HepG2 (cell line): ENCODE results near the gene UNC5B. TPM values are rescaled to one million over a fixed set of nuclear protein-coding genes. Genes with fewer than 3 reads are reported as not detected.

ENCODE experiments used
- ATAC-seq: fragments of 200-7000 bp; cut with Tn5 transposase; 3 replicates; pipeline ENCODE4 v1.9.1; 2020; ENCODE audit warnings: mild to moderate bottlenecking, moderate library complexity
- BruUV-seq: library from RNA; stranded (reverse); fragments of 400-500 nt; replicated peaks from 2 replicates; lab custom pipeline; 2021; lab: Mats Ljungman, UMichigan
- CTCF ChIA-PET: fragments of 300-600 bp; formaldehyde crosslinking; extraction: SDS; loops from one replicate; lab custom pipeline; 2021; ENCODE audit warnings: low total read pairs, inconsistent platforms, low intra/inter-chr PET ratio; lab: Yijun Ruan, JAX
- POLR2A ChIA-PET: fragments of 350-600 bp; sonication (Branson Sonifier 250); formaldehyde crosslinking; loops from one replicate; lab custom pipeline; 2020; ENCODE audit warnings: antibody characterized with exemption, inconsistent platforms; lab: Yijun Ruan, JAX
- DNase-seq: peaks from one replicate; pipeline ENCODE4 v3.0.0-alpha.2; 2015; ENCODE audit warnings: low spot score
- FAIRE-seq: peaks from 3 replicates; lab custom pipeline; 2011; peaks lifted over from hg19 to GRCh38; lab: Jason Lieb, UNC
- H2AFZ ChIP-seq: one replicate; pipeline ENCODE4 v1.6.1; 2011; ENCODE audit warnings: low read length, inconsistent platforms
- H3K27ac ChIP-seq: fragments of 300-600 bp; 3 replicates; pipeline ENCODE4 v1.8.0; 2011; ENCODE audit warnings: mixed run types, mild to moderate bottlenecking, mixed read lengths, low read length, inconsistent platforms; ENCODE audit not compliant: insufficient read depth; ENCODE audit errors: extremely low read length
- H3K27me3 ChIP-seq, 2 experiments: fragments of 200-600 bp in 1 of 2; 2 replicates in 1 of 2; 3 replicates in 1 of 2; pipeline versions ENCODE4 v1.6.0 to v1.8.0; 2011; ENCODE audit warnings: low read length in 2 of 2, mild to moderate bottlenecking in 2 of 2, moderate library complexity in 2 of 2, inconsistent platforms in 1 of 2; ENCODE audit not compliant: insufficient read depth in 2 of 2, control insufficient read depth in 1 of 2
- H3K36me3 ChIP-seq, 2 experiments: fragments of 200-600 bp in 1 of 2; replicated peaks in 1 of 2; 2 replicates in 1 of 2; 3 replicates in 1 of 2; pipeline versions ENCODE4 v1.5.1 to v1.8.0; 2011; ENCODE audit warnings: low read length in 2 of 2, inconsistent platforms in 1 of 2; ENCODE audit not compliant: insufficient read depth in 2 of 2, control insufficient read depth in 1 of 2
- H3K4me1 ChIP-seq: 2 replicates; pipeline ENCODE4 v1.5.1; 2012; ENCODE audit warnings: low read length, inconsistent platforms; ENCODE audit not compliant: insufficient read depth
- H3K4me2 ChIP-seq: 2 replicates; pipeline ENCODE4 v1.6.0; 2011; ENCODE audit warnings: low read depth, low read length, inconsistent platforms
- H3K4me3 ChIP-seq, 3 experiments: fragments of 200-600 bp in 1 of 3; sonication (generic), shearing (Covaris generic) in 1 of 3; replicated peaks in 1 of 3; 2 replicates each; pipeline ENCODE4 v1.5.1; 2011 to 2016; ENCODE audit warnings: low read length in 3 of 3, inconsistent platforms in 2 of 3, low read depth in 2 of 3, mild to moderate bottlenecking in 2 of 3, control low read depth in 1 of 3, mixed read lengths in 1 of 3; ENCODE audit not compliant: insufficient read depth in 1 of 3
- H3K79me2 ChIP-seq: one replicate; pipeline ENCODE4 v1.6.1; 2011; ENCODE audit warnings: low read length, inconsistent platforms; ENCODE audit not compliant: insufficient read depth
- H3K9ac ChIP-seq: 2 replicates; pipeline ENCODE4 v1.6.0; 2011; ENCODE audit warnings: mild to moderate bottlenecking, low read depth, low read length, inconsistent platforms; ENCODE audit not compliant: insufficient read depth
- H3K9me3 ChIP-seq: 2 replicates; pipeline ENCODE4 v1.5.1; 2012; ENCODE audit warnings: mild to moderate bottlenecking, low read length
- H4K20me1 ChIP-seq: 2 replicates; pipeline ENCODE4 v1.6.0; 2011; ENCODE audit warnings: inconsistent platforms, mild to moderate bottlenecking, low read length, moderate library complexity; ENCODE audit not compliant: insufficient read depth
- CHD2 ChIP-seq: IDR thresholded peaks from 2 replicates; pipeline ENCODE4 v1.6.1; 2011; ENCODE audit warnings: low read depth, low read length, improper control_type of control experiment
- ELK4 ChIP-seq: sonication (generic); formaldehyde crosslinking; IDR thresholded peaks from 2 replicates; pipeline ENCODE4 v1.9.0; 2021; ENCODE audit warnings: missing genetic modification reagents, borderline replicate concordance
- HNF4A ChIP-seq: sonication (generic); formaldehyde crosslinking; IDR thresholded peaks from 2 replicates; pipeline ENCODE4 v1.4.0; 2020; ENCODE audit warnings: missing genetic modification reagents
- KLF16 ChIP-seq, 2 experiments: sonication (generic) in 1 of 2; formaldehyde crosslinking in 1 of 2; IDR thresholded peaks; 2 replicates each; pipeline versions ENCODE4 v1.6.1 to v1.8.0; 2016 to 2023; ENCODE audit warnings: missing genetic modification reagents in 2 of 2, missing compliant biosample characterization in 1 of 2
- MXI1 ChIP-seq: IDR thresholded peaks from 3 replicates; pipeline ENCODE4 v1.6.1; 2012; ENCODE audit warnings: low read depth, low read length, inconsistent platforms, borderline replicate concordance
- NFIB ChIP-seq: sonication (generic); formaldehyde crosslinking; IDR thresholded peaks from 2 replicates; pipeline ENCODE4 v1.9.0; 2021; ENCODE audit warnings: missing genetic modification reagents, mild to moderate bottlenecking, borderline replicate concordance
- RBM22 ChIP-seq: fragments of 200-400 bp; formaldehyde crosslinking; optimal IDR thresholded peaks from 2 replicates; pipeline ENCODE3; 2017; ENCODE audit warnings: mild to moderate bottlenecking, low read length, moderate library complexity
- ZBTB34 ChIP-seq: sonication (generic); formaldehyde crosslinking; IDR thresholded peaks from 2 replicates; pipeline ENCODE4 v1.8.0; 2022; ENCODE audit warnings: mild to moderate bottlenecking, missing genetic modification reagents
- ZNF10 ChIP-seq: sonication (generic); formaldehyde crosslinking; IDR thresholded peaks from 2 replicates; pipeline ENCODE4 v1.4.0; 2020; ENCODE audit warnings: mild to moderate bottlenecking, low read depth, missing genetic modification reagents, borderline replicate concordance
- ZNF276 ChIP-seq: sonication (generic); formaldehyde crosslinking; IDR thresholded peaks from 2 replicates; pipeline ENCODE4 v1.4.0; 2020; ENCODE audit warnings: mild to moderate bottlenecking, low read depth, missing genetic modification reagents
- ZNF329 ChIP-seq: sonication (generic); formaldehyde crosslinking; IDR thresholded peaks from 2 replicates; pipeline ENCODE4 v1.9.0; 2021; ENCODE audit warnings: low read depth, mild to moderate bottlenecking, missing genetic modification reagents
- ZNF34 ChIP-seq: sonication (generic); formaldehyde crosslinking; IDR thresholded peaks from 2 replicates; pipeline ENCODE4 v1.4.0; 2020; ENCODE audit warnings: mild to moderate bottlenecking, missing genetic modification reagents, borderline replicate concordance
- ZNF550 ChIP-seq: sonication (generic); formaldehyde crosslinking; IDR thresholded peaks from 2 replicates; pipeline ENCODE4 v1.4.0; 2020; ENCODE audit warnings: mild to moderate bottlenecking, missing genetic modification reagents, borderline replicate concordance
- ZNF552 ChIP-seq: sonication (generic); formaldehyde crosslinking; IDR thresholded peaks from 2 replicates; pipeline ENCODE4 v1.9.0; 2022; ENCODE audit warnings: missing genetic modification reagents, mild to moderate bottlenecking, borderline replicate concordance
- ZNF770 ChIP-seq: sonication (generic); formaldehyde crosslinking; IDR thresholded peaks from 2 replicates; pipeline ENCODE4 v1.5.0; 2020; ENCODE audit warnings: mild to moderate bottlenecking, missing genetic modification reagents
- ZSCAN21 ChIP-seq: sonication (generic); formaldehyde crosslinking; IDR thresholded peaks from 2 replicates; pipeline ENCODE4 v1.8.0; 2022; ENCODE audit warnings: mild to moderate bottlenecking, missing genetic modification reagents, moderate library complexity, borderline replicate concordance
- ZSCAN25 ChIP-seq: sonication (generic); formaldehyde crosslinking; IDR thresholded peaks from 2 replicates; pipeline ENCODE4 v1.8.0; 2022; ENCODE audit warnings: mild to moderate bottlenecking, missing genetic modification reagents
- WGBS: methylation state at CpG from one replicate; pipeline ENCODE4 v1.1.6; 2017; ENCODE audit warnings: low lambda C conversion rate; 5-methylcytosine and 5-hydroxymethylcytosine counted together
- in situ Hi-C: cut with HindIII; loops from 2 replicates; pipeline ENCODE4 v1.10.0; 2017; ENCODE audit warnings: low pct_unique_long_range_greater_than_20kb; ENCODE audit not compliant: extremely low pct_ligation_motif_present
- intact Hi-C: fragments of 100-400 bp; cut with micrococcal nuclease; formaldehyde crosslinking; loops from one replicate; pipeline ENCODE4 v1.10.0; 2022; ENCODE audit not compliant: unreplicated experiment
- polyA plus RNA-seq, 8 experiments: library from polyadenylated mRNA; depleted of rRNA in 3 of 8; stranded (reverse) in 7 of 8; unstranded in 1 of 8; fragments of >200 nt; fragmentation: Illumina TruSeq in 4 of 8; extraction: Trizol in 4 of 8; gene quantifications; 2 replicates each; pipeline versions ENCODE4 v1.2.1 to v1.2.3, GENCODE V29; 2011 to 2016; ENCODE audit warnings: low read depth in 4 of 8, missing spikeins in 1 of 8, mixed read lengths in 1 of 8; ENCODE audit not compliant: insufficient read depth in 1 of 8
- total RNA-seq, 5 experiments: library from RNA; depleted of rRNA; stranded (reverse); fragments of >200 nt; fragmentation: Illumina TruSeq; extraction: Trizol; gene quantifications; 2 replicates each; pipeline ENCODE4 v1.2.3, GENCODE V29; 2016; ENCODE audit warnings: low read depth in 1 of 5

The UNC5B gene
- total and polyA plus RNA-seq, 2 of the 13 experiments (the other 11 are each of a cell fraction or from before 2014, with no cell fraction given) = 0.07 TPM

- FAIRE-seq (no peak), DNase-seq (no peak), ATAC-seq (no peak)
- Histone ChIP-seq H3K4me3 (no peak overlapping the region), H4K20me1 (no peaks in the 10 kb centered on the region), H3K4me2 (no peak overlapping the region), H3K9me3 (no peaks in the 10 kb centered on the region), H3K4me1 (peaks cover 10% of the 10 kb centered on the region), H3K27me3 (peaks cover 0 to 9% of the 10 kb centered on the region in 2 experiments; a peak in 3 of 5 replicates), H3K79me2 (no peaks in the 10 kb centered on the region), H3K9ac (no peak overlapping the region), H2AFZ (no peak overlapping the region), H3K36me3 (no peaks in the 10 kb centered on the region), H3K27ac (no peak overlapping the region)
- no TSS peak for BruUV-seq
- POLR2A ChIA-PET = no interaction called here
- CTCF ChIA-PET = interaction anchor here (0.8 to 1.9 kb wide), 3 partner anchors 77 to 383 kb away, joined by 4 to 8 read pairs (median 5); no protein-coding TSS in a partner anchor
- TF ChIP-seq ZNF770 (CRISPR knock-in tag) (no peak), CHD2 (no peak), ZNF34 (CRISPR knock-in tag) (no peak), ZBTB34 (CRISPR knock-in tag) (no peak), ZNF550 (CRISPR knock-in tag) (no peak), KLF16 (CRISPR knock-in tag; IDR thresholded peaks at IDR 0.05) (no peak), RBM22 (no peak), ZSCAN21 (no peak), ZSCAN25 (no peak), NFIB (CRISPR knock-in tag) (no peak), ZNF552 (CRISPR knock-in tag) (no peak), HNF4A (CRISPR knock-in tag) (no peak), MXI1 (no peak), ZNF329 (CRISPR knock-in tag) (no peak), ZNF276 (CRISPR knock-in tag) (no peak), ELK4 (no peak), ZNF10 (CRISPR knock-in tag) (no peak)
- in situ Hi-C loops = loop anchor here (5.0 kb wide), 1 partner anchor 379 kb away; no protein-coding TSS in a partner anchor
- WGBS = 12% methylated on average over 3 of the region's 4 CpGs
- intact Hi-C loops = no loop called here
Observed at GRCh38 chr10:71285986-71286385, 73.6 kb downstream of the UNC5B start.
